Measurements from ENCODE around the gene PISD.

- TF ChIP-seq CTCF (conservative IDR thresholded peaks at IDR 0.05 in 1 of 2, IDR thresholded peaks at IDR 0.05 in 1 of 2; ENCODE audit: low read depth in 1 of 2, low read length in 2 of 2): no peak
- TF ChIP-seq EZH2 (IDR thresholded peaks at IDR 0.05; ENCODE audit: low read length, missing control alignments): no peak
Measured at GRCh38 chr22:31646186-31647019, 15.6 kb downstream of the PISD start.
